Stimulated activated CD4-positive, alpha-beta T cell treated with anti-CD3 and anti-CD28 coated beads, Interleukin-15, amount 100 ng/mL, for 24 hours (primary cell): Measurements from ENCODE around the gene NPTN.
"Not testable (repeated sequence)": the region's sequence is repeated elsewhere in the genome, so short reads cannot be mapped to it uniquely, and the experiment has no call there.

Experiments
- DNase-seq: peaks from one replicate; pipeline ENCODE4 v3.0.0-alpha.2; 2020

NPTN gene

DNA sequence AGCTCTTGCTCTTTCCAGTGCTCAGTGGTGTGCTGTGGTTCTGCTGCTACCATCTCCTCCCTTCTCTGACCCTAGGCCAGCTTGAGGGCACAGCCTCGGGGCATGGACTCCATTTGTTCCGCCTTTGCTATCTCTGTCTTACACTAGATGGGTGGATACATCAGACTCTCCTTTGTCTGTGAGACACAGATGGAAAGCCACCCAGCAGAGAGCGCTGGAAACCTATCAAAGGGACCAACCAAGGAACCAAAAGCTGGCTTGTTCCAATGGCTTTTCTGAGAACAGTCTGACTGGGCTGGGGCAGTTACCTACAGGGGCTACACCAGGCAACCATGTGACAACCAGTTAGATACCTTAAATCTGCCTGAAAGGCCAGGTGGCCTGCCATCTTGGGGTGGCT, 63.8 kb downstream of the NPTN start:
- no peak for DNase-seq

DNA sequence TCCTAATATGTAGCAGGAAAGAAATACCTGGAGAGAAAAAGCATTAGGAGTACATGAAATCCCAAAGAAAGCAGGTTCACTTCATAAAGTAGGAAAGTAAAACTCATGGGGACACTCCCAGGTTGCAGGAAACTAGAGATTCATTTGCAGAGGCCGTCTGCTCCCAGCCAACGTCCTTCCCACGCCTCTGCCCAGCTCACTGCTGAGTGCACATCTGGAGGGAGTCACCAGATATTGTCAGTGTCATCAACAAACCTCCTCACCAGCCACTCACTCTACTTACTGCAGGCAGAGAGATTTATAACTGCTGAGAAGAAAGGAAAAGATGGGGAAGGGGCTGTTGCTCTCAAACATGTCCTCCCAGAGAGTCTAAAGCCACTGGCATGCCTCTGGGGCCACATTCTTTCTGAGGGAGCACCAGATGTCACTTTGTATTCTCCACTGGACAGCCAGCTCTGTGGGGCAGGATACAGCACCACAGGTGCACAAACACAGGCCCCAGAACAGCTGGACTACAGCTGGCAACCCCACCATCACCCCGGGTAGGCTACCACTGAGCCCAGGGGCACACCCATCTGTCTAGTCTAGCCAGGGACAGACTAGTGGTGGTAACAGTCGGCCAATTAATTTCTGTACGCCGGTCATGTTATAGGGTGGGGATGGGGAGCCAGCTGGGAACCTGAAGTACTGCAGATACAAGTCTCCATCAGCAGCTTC, 64.5 kb downstream of the NPTN start:
- no peak for DNase-seq

- DNase-seq: no peak
These were observed 66.2 kb downstream of the NPTN start for GRCh38 chr15:73567020-73567419.

GRCh38 chr15:73564255-73564654, 68.9 kb downstream of the NPTN start:
- DNase-seq: no peak

DNA sequence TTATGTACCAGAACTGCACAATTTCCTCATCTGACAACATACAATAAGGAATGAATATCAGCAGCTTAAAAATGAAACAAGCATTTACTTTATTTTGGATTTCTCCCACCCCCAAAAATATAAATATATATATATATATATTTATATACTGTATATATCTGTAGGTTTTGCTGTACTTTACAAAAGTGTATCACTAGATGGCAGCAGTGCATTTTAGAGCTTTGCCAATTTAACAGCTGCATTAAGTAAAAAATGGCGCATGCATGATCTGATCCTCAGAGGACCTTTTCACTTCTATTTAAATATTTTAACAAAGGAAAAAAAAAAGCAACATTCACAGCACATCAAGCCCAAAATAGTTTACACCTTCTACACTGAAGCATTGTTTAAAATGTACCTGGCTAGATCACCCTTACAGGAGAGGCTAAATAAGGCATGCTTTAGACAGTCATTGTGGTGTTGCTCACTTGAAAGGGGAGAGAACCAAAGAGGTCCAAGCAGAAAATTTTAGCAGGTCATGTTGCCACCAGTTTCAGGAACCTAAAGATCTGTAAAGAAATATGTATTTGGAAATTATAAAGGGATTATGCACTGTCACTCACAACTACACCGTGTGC, 72.6 kb downstream of the NPTN start:
- no peak for DNase-seq

- DNase-seq: no peak
These were observed 74.7 kb downstream of the NPTN start for GRCh38 chr15:73558529-73558928.

GRCh38 chr15:73555080-73555479, 78.1 kb downstream of the NPTN start:
- no peak for DNase-seq

DNA sequence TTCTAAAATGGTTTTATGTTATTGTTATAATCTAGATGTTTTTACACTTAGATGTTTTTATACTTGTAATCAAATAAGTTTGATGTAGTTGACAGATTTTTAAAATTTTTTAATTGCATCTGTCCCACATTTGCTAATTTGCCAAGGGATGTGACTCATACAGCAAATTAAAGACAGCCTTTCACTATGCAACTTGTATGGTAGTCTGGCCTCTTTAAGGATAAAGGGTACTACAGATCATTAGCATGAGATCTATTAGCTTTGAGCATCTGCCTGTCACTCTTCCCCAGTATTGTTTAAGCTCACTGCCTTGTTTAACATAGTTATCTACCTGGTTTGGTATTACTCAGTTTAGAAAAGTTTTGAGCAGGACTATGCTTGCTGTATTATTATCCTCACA, 83.0 kb downstream of the NPTN start:
- no peak for DNase-seq

GRCh38 chr15:73548925-73549324, 84.3 kb downstream of the NPTN start:
- not testable (repeated sequence) for DNase-seq

DNA sequence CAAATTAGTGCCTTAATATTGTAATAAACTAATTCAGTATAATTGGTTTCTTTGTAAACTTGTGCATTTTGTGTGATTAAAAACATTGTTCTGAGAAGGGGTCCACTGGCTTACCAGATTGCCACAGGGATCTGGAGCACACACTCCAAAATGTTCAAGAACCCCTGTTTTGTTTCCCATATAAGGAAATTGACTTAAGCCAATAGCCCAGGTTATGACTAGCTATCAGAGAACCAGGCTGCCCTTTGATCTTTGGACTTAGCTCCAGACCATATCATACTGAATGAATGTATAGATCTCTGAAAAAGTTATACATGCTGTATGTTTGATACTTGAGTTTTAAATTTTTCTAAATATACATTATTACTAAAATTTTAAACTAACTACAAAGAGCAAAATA, 91.7 kb downstream of the NPTN start:
- DNase-seq: no peak

DNA sequence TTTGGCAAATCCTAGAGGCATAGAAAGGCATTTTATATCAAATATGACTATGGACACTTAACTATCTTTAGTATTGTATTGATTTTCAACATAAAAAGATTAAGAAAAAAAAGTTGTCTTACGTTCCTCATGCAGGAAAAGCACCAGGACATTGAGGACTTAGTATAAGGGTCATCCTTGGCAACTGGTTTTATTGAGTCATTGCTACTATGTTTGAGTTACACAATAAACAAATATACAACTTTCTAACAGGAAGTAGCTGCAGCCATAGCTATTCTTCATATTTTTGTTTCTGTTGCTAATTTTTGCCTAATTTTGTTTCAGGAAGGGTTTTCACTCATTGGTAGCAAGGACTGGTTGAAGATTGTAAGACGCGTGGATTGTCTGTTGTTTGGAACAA, 93.0 kb downstream of the NPTN start:
- no peak for DNase-seq

DNA sequence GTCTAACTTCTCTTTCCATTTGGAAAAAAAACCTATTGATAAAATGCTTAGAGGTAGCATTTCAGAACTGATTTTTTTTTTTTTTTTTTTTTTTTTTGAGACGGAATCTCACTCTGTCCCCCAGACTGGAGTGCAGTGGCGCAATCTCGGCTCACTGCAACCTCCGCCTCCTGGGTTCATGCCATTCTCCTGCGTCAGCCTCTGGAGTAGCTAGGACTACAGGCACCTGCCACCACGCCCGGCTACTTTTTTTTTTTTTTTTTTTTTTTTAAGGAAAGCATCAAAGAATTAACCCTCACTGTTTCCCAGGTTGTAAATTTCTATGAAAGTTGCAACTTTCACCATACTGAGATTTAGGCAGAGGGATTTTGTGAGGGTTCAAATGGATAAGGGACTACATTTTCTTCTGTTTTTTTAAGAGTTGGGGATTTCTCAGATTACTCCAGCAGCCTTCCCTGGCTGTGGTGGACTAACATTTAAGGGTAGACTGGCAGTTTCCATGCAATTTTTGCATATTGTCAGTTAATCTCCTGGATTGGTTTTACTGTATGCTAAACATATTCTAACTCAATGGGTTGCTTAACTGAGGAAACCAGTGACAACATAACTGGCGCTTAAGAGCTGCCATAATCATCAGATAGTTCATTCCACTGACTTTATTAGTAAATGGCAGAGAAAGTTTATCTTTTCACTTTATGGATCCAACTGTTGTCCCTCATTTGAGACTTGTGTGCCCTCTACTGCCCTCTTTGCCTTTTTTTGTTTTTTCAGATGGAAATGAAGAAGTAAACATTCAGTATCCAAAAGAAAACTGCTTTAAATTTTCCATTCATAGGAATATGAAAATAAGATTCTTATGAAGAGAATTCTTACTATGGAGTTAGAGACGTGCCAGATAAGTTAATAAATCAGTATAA, 93.7 kb downstream of the NPTN start:
- DNase-seq: no peak

DNA sequence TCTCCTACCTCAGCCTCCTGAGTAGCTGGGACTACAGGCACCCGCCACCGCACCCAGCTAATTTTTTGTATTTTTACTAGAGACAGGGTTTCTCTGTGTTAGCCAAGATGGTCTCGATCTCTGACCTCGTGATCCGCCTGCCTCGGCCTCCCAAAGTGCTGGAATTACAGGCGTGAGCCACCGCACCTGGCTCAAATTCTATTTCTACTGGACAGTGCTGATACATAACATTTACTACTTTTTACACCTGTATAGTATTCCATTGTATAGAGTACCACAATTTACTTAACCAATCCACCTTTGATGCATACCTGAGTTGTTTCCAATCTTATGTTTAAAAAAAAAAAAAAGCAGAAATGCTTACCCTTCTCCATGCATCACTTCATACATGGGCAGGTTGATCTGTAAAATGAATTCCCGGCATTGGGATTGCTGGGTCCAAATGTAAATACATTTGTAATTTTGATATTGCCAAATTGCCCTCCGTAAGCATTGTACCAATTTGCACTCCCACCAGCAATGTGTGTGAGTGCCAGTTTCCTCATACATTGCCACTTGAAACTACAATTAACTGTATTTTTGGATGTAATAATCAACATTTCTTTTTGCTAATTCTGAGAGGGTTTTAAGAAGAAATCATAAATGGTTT, 94.5 kb downstream of the NPTN start:
- DNase-seq: no peak

DNA sequence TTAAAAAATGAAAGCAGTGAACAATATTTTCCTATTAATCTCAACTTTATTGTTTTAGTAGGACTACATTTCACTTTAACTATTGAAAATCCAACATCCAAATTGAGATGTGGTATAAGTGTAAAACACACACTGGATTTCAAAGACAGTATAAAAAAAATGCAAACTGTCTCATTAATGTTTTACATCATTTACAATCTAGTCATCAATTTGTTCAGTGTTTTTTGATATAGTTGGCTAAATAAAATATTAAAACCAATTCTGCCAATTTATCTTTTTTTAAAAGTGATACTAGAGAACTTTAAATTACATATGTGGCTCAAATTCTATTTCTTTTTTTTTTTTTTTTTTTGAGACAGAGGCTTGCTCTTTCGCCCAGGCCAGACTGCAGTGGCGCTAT, 95.1 kb downstream of the NPTN start:
- DNase-seq: no peak

DNA sequence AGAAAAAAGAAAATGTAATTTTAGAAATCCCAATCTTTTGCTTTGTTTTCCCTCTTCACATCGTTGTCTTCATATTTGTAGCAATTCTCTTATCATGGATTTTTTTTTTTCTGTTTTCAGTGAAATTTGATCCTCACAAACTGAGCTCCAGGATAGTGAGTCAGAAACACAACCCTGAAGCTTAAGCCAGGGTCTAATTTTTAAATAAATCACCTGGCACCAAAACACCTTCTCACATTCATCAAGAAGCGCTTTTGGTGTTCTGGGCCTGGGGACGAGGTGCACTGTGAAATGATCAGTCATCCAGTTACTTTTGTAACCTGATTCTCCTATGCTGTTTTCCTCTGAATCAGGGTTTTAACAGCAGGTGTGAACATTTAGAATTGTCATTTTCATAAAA, 102.5 kb downstream of the NPTN start:
- no peak for DNase-seq

- DNase-seq: no peak
These were observed 105.6 kb downstream of the NPTN start for GRCh38 chr15:73527598-73527997.

GRCh38 chr15:73524919-73525318, 108.3 kb downstream of the NPTN start:
- no peak for DNase-seq

DNA sequence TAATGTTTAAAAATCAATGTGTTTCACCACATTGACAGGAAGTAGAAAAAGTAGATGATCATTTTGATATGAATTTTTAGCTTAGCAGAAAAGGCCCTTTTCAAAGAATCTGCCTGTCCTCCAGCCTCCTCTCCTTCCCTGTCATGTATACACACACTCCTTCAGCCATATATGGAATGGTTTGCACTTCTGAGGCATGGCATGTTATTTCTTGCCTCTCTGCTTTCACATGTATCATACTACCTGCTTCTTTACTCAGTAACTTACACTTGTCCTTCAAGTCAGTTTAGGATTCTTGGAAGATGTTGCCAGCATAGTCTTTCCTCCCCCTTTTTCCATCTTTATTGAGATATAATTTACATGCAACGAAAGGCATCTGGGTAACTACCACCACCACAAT, 111.2 kb downstream of the NPTN start:
- no peak for DNase-seq

DNA sequence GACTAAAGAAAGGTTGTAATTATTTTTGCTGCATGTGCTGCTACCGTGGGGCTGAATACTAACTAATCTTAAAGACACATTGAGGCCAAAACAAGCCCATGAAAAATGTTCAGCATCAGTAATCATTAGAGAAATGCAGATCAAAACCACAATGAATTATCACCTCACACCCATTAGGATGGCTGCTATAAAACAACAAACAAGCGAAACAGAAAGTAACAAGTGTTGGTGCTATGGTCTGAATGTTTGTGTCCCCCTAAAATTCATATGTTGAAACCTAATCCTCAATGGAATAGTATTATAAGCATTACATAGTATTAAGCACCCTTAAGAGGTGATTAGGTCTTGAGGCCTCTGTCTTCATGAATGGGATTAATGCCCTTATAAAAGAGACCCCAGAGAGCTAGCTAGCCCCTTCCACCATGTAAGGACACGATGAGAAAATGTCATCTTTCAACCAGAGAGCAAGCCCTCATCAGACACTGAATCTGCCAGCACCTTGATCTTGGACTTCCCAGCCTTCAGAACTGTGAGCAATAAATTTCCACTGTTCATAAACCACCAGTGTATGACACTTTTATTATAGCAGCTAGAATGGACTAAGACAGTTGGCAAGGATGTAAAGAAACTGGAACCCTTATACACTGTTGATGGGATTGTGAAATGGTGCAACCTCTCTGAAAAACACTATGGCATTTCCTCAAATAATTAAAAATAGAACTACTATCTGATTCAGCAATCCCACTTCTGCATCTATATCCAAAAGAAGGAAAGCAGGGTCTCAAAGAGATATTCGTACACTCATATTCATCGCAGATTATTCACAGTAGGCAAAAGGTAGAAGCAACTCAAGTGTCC, 114.1 kb downstream of the NPTN start:
- DNase-seq: no peak

DNA sequence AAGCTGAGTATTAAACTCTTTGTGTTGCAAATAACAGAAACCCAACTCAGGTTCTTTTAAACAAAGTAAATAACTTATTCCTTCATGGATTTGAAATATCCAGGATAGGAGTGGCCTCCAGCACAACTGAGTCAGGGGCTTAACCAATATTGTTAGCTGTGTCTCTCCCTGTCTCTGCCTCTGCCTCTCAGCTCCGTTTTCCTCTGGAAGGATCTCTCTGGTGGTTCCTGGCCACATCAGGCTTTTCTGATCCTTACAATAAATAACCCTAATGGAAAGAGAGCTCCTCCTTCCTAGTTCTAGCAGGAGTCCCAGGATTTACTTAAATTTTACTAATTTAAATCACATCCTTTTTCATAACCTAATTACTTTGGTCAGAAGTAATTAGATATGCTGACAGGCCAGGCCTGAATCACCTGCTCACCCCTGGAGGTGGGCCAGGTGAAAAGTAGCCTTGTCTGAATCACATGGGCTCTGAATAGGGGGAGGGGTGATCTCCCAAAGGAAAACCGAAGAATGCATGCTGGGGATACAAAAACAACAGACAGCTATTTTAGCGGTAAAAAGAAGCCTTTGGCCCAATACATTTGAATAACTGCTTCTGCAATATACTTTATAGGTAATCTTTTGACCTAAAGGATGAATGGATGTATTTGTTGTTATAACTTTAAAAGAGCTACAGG, 114.9 kb downstream of the NPTN start:
- no peak for DNase-seq

DNA sequence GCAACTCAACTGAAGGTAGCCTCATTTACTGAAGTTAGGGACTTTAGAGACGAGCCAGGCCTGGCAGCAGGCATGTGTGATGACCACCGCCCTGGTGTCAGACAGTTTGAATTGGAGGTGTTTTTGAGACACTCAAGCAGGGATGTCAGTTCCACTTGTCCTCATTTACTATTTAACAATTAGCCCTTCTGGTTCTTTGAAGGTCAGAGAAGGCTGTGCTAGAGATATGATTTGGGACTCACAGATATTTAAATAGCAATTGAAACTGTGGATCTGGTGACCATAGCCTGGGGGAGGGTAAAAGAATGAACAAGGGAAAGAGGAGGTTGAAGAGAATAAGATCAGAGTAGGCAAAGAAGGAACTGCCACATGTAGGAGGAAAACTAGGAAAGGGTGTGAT, 115.6 kb downstream of the NPTN start:
- no peak for DNase-seq

DNA sequence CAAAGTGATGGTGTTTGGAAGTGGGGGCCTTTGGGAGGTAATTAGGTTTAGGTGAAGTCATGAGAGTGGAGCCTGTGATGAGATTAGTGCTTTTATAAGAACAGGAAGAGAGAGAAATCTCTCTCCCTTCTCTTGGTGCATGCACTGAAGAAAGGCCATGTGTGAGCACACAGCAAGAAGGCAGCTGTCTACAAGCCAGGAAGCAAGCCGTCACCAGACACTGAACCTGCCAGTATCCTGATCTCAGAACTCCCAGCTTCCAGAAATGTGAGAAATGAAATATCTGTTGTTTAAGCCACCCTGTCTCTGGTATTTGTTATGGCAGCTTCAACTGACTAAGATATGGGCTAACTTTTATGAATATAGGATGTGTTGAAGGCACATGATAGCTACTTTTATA, 117.7 kb downstream of the NPTN start:
- DNase-seq: no peak
